NCI-H774 (cell line): Measurements from ENCODE around the gene RANBP10.
"Not testable (repeated sequence)": the region's sequence is repeated elsewhere in the genome, so short reads cannot be mapped to it uniquely, and the experiment has no call there.

Experiments
- DNase-seq: peaks from one replicate; lab custom pipeline; 2025; lab: John Stamatoyannopoulos, UW

Gene RANBP10

DNA sequence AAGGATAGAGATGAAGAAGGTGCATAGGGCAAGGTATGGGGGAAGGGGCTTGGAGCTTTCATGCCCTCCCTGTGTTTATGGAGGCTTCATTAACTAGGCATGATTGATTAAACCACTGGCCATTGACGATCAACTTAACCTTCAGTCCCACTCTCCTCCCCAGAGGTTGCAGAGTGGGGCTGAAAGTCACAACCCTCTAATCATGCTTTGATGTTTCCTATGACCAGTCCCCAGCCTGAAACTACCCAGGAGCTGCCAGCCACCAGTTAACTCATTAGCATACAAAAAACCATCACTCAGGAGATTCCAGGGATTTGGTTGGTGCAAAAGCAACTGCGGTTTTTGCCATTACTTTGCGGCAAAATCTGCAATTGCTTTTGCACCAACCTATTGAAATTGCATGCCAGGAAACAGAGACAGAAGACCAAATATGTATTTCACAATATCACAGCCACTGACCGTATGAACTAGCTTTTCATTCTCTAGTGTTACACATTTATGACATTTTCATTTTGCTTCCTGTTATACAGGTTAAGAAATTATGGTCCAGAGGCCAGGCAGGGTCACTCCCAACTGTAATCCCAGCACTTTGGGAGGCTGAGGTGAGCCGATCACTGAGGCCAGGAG, 92.6 kb downstream of the RANBP10 start:
- no peak for DNase-seq

DNA sequence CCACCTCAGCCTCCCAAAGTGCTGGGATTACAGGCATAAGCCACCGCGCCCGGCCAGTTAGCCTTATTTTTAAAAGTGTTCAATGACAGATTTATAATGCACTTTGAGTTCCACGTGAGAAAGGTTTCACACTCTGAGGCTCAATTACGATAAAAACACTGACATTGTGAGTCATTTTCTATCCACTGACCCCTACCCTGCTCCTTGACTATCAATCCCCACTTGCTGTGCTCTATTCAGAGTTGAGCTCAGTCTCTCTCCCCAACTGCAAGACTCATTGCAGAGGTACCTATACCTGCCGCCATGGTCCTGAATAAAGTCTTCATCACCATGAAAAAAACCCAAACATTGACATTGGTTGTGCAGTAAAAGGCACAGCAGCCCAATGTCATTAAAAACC, 95.8 kb downstream of the RANBP10 start:
- no peak for DNase-seq

DNA sequence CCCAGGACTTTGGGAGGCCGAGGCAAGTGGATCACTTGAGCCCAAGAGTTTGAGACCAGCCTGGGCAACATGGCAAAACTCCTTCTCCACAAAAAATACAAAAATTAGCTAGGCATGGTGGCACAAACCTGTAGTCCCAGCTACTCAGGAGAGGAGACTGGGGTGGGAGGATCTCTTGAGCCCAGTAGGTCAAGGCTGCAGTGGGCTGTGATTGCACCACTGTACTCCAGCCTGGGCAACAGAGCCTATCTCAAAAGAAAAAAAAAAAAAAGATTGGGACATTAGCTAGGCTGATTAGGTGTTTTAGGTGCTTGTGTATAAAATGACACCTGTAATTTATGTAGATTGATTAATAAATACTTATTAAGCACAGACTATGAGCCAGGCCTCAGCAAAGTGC, 97.3 kb downstream of the RANBP10 start:
- DNase-seq, result no peak

DNA sequence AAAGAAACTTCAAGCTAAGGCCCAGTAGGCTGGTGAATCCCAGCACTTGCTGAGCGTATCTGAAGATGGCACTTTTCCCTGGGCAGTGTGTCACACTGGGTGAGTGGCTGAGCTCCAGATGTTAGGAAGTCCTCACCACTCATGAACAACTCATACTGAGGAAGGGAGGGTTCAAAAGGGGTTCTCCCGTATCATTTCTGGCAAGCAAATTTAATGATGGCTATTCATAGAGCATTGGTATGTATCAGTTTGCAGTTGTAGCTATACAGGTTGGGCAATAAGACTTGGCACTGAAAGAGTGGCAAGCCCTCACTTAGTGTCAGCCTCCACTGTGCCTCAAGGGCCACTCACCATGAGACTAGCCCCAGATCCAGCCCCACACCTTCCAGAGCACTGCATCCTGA, 98.0 kb downstream of the RANBP10 start:
- no peak for DNase-seq

DNA sequence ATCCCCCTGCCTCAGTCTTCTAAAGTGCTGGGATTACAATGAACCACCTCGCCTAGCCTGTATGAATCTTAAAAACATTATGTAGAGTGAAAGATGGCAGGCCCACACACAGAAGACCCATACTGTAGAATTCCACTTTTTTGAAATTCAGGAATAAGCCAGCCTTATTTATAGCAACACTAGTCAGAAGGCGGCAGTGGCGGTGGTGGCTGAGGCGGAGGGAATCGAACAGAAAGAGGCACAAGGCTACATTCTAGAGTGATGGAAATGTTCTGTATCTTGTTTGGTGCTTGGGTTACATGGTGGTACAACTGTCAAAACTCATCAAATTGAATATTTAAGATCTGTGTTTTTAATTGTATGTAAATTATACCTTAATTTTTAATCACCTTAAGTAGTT, 98.6 kb downstream of the RANBP10 start:
- no peak for DNase-seq

DNA sequence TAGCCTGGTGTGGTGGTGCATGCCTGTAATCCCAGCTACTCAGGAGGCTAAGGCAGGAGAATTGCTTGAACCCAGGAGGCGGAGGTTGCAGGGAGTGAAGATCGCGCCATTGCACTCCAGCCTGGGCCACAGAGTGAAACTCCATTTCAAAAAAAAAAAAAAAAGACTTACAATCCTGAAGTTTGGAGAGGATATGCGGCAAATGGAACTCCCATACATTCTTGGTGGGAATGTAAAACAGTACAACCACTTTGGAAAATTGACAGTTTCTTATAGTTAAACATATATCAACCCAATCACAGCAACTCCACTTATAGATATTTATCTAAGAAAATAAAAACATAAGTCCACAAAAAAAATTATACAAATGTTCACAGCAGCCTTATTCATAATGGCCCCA, 99.2 kb downstream of the RANBP10 start:
- no peak for DNase-seq

DNA sequence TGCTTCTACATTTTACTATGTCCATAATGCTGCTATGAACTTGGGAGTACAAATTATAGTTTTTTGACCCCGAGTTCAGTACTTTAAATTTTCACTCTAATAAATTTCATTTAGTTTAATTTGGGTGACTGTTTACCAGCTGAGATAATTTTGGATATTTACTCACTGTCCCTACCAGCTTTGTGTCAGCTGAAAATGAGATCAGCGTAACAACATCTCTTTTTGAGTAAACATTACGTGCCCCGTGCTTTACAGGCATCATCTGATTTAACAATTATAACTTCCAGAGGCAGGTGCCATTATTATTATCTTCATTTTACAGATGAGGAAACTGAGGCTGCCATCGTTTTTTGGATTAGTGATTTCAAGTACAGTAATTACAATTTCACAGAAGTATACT, 102.2 kb downstream of the RANBP10 start:
- DNase-seq, result no peak

DNA sequence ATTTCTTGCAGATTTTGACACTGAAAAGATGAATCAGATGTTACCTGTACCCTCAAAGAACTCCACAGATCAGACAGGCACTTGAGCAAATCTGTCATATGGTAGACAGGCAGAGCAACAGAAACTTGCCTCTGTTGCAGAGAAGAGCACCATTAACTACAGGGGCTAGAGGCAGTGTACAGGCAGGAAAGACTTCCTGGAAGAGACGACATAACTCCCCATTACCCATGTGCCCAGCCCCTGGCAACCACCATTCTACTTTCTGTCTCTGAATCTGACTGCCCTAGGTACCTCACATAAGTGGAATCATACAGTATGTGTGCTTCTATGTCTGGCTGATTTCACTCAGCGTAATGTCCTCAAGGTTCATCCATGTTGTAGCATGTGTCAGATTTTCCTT, 102.7 kb downstream of the RANBP10 start:
- no peak for DNase-seq

DNA sequence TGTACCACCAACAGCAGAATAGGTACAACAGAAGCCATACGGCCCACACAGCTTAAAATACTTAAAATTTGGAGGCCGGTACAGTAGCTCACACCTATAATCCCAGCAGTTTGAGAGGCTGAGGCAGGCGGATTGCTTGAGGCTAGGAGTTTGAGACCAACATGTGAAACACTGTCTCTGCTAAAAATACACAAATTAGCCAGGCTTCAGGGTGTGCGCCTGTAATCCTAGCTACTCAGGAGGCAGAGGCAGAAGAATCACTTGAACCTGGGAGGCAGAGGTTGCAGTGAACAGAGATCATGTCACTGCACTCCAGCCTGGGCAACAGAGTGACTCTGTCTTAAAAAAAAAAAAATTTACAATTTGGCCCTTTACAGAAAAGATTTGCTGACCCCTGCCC, 104.2 kb downstream of the RANBP10 start:
- no peak for DNase-seq

DNA sequence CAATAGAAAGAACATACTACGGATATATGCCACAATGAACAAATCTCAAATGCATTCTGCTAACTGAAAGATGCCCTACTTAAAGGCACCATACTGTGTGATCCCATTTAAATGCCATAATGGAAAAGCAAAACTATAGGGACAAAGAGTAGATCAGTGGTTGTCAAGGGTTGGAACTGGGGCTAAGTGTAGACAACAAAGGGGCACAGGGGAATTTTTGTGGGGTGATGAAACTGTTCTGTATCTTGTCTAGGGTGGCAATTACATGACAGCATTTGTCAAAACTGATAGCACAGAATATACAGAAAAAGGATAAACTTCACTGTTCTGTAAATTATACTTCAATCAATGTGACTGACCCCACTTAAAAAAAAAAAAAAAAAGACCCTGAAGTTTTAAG, 104.9 kb downstream of the RANBP10 start:
- no peak for DNase-seq

DNA sequence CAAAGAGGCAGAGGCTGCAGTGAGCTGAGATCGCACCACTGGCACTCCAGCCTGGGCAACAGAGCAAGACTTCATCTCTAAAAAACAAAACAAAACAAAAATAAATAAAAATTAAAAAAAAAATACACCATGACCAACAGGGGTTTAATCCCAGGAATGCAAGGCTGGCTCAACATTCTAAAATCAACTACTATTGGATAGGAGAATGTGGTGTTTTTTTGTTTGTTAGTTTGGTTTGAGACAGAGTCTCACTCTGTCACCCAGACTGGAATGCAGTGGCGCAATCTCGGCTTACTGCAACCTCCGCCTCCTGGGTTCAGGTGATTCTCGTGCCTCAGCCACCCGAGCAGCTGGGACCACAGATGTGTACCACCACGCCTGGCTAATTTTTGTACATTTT, 107.1 kb downstream of the RANBP10 start:
- no peak for DNase-seq

DNA sequence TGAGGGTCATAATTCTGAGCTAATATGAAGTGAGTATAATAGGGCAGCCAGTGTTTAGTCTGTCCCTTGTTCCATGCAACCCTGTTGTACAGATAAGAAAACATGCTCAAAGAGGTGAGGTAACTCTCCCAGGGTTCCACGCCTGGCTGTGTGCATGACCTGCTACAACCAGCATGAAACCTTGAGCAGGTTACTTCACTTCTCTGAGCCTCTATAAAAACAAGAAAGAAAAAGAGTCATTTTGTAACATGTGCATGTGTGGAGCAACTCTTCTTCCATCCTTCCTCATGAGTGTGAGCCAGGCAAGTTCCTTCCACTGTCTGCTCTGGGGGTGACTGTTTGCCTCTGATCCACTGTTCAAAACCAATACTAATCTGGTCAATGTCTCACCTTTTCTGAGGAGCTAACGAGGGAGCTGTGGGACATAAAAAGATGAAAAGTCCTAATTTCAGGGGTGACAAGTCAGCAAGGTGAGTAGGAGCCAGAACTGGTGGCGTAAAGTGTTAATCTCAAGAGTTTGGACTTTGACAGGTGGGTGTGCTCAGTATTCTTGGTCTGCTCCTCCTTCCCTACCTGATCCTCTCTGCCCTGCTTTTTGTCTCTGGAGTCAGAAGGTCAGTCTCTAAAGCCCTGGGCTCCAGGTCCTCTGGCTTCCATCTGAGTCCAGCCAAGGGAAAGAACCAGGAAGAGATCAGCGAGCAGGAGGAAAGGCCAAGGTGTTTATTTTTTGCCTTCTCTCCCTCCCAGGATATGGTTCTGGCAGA, 108.8 kb downstream of the RANBP10 start:
- DNase-seq, result no peak

DNA sequence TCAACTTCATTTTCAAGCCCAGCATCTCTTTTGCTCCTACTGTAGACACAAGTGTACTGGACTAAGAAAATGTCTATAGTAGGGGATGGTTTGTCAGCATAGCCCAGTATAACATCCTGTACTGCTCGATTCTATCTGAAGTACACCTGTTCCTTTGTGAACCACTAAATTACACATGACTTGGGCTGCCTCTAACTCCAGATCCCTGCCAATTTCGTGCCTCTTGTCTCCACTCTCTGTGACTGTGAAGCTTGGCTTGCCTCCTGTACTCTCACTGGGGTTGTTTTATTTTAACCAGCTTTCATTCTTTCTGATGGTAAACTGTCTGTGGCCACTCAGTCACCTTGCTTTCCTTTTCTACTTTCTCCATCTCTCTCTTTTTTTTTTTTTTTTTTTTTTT, 111.7 kb downstream of the RANBP10 start:
- DNase-seq, result no peak

DNA sequence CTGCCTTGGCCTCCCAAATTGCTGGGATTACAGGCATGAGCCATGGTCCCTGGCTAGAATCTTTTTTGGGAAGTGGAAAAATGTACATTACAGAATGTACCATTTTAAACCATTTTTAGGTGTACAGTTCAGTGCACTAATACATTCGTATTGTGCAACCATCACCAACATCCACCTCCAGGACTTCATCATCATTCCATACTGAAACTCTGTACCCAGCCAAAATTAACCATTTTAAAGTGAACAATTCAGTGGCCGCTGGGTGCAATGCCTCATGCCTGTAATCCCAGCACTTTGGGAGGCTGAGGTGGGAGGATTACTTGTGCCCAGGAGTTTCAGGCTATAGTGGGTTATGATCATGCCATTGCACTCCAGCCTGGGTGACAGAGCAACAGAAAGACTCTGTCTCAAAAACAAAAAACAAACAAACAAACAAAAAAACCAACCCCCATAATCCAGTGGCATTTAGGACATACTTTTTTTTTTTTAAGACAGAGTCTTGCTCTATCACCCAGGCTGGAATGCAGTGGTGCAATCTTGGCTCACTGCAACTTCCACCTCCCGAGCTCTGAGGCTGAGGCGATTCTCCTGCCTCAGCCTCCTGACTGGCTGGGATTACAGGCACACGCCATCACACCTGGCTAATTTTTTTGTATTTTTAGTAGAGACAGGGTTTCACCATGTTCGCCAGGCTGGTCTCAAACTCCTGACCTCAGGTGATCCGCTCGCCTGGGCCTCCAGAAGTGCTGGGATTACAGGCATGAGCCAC, 112.7 kb downstream of the RANBP10 start:
- DNase-seq, result not testable (repeated sequence)

DNA sequence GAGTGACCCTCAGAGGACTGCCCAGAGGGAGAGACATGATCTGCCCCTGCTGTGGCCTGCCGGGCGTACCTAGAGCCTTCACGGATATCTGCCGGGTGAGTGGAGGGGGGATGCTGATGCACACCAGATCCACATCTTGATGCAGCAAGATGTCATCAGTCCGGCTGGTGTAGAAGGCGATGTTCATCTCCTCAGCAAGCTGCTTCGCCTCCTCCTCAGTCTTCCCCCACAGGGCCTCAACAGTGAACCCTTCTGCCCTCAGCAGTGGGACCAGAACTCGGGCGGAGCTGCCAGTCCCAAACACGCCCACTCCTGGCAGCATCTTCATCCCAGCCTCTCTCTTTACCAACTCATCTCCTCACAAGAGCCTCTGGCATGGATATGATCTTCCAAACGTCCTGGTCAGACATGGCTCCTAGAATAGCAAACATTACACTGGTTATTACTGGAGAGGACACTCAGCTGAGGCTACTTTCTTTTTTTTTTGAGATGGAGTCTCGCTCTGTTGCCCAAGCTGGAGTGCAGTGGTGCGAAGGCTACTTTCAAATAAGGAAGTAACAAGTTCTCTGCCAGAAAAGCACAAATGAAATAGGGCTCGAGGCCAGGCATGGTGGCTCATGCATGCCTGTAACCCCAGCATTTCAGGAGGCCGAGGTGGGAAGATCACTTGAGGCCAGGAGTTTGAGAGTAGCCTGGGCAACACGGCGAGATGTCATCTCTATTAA, 120.8 kb downstream of the RANBP10 start:
- DNase-seq, result no peak

DNA sequence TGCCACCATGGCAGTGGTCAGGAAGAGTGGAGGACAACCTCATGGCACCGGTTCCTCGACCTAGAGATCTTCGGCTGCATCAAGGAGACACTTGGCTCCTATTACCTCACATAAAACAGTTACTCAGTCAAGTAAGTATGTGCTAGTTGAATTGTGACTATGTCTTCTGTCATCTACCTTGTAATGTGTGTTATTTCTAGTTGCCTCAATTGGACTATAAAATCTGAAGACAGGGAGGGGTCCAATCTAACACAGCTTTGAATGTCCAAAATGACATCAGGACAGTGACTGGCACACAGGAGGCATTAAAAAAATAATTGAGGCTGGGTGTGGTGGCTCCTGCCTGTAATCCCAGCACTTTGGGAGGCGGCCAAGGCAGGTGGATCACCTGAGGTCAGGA, 122.6 kb downstream of the RANBP10 start:
- DNase-seq, result no peak

DNA sequence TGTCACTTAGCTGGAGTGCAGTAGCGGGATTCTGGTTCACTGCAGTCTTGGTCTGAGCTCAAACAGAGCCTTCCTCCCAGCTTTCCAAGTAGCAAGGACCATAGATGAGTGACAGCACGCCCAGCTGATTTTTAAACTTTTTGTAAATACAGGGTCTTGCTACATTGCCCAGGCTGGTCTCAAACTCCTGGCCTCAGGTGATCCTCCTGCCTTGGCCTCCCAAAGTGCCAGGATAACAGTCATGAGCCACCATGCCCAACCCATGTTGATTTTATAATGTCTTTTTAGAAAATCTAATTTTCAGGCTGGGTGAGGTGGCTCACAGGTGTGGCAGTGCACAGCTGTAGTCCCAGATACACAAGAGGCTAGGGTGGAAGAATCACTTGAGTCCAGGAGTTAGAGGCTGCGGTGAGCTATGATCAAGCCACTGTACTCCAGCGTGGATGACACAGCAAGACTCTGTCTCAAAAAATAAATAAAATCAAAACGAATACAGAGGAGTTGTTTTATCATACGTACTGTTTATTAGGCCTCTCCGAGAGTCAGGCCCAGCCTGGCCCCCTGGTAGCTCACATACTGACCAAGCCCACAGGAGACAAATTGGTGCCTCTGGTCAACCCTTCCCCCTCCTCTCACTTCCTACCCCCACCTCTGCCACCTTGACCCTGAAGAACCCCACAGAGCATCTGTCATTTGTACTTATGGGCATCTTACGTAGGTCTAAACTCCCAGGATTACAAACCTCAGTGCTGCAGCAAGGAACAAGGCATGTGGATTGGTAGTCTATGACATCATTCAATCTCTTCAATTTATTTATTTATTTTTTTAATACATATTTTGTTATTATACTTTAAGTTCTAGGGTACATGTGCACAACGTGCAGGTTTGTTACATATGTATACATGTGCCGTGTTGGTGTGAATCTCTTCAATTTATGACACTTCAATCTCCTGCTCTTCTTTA, 126.1 kb downstream of the RANBP10 start:
- no peak for DNase-seq

DNA sequence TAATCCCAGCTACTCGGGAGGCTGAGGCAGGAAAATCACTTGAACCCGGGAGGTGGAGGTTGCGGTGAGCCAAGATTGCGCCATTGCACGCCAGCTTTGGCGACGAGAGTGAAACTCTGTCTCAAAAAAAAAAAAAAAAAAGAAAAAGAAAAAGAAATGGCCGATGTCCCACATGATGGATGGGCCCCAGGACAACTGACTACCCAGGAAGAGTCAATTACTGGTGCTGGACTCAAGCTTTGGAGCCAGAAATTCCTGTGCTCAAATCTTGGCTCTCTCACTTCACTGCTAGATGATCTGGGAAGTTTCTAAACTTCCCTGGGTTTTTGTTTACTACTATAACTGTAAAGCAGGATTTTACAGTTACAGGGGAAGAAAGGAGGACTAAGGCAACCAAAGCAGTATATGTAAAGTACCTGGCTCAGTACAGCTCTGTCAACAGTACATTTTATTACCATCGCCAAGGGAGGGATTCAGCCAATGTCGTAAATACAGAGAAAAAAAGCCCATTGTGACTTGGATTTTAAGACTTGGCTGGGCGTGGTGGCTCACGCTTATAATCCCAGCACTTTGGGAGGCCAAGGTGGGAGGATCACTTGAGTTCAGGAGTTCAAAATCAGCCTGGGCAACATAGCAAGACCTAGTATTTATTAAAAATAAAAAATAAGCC, 127.9 kb downstream of the RANBP10 start:
- DNase-seq, result no peak

DNA sequence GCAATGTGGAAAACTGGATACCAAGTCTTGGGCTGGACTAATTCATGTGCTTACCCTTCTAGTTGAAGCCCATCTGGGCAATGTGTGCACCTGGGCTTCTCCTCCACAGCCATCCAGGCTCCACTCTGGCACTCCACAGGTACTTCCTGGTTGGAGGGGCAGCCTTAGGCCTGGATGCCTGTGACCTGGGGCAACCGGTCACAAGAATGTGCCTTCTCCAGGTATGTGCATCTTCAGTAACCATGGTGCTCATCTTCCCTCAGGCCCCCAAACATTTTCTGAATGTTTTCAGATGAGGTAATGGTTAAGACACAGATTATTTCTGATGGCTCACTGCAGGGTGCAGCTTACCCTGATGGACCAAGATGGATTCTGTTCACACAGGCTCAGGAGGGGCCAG, 128.6 kb downstream of the RANBP10 start:
- no peak for DNase-seq

DNA sequence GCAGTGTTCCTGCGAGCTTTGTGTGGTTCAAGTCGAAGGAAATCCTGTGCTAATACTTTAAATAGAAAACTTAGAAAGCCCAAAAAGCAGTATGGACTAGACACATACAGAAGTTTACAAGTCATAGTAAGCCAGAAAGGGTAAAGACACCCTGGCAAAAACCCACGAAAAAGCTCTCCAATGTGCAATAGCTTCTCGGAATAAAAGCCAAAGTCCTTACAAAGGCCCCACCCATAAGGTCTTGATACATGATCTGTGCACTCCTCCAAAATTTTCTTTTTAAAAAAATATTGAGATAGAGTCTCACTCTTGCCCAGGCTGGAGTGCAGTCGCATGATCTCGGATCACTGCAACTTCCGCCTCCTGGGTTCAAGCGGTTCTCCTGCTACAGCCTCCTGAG, 129.4 kb downstream of the RANBP10 start:
- DNase-seq, result no peak

DNA sequence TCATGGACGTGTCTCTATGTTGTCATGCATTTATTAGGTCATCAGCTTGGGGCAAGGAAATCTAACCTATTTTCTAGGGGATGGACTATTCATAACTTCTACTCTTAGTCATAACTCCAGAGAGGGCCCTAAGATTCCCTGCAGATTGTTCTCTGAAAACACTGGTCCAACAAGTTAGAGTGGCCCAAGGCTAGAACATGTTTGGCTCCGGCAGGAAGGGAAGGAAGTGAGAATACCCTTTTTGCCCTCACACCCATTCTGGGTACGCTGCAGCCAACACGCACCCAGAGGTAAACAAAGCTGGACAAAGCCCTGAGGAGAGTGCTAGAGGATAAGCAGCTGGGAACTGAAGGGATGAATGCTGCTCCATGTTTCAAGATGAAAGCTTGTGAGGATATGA, 129.8 kb downstream of the RANBP10 start:
- DNase-seq, result no peak
